ENCODE measurements around the gene EPB41L2.

EPB41L2 gene

DNA sequence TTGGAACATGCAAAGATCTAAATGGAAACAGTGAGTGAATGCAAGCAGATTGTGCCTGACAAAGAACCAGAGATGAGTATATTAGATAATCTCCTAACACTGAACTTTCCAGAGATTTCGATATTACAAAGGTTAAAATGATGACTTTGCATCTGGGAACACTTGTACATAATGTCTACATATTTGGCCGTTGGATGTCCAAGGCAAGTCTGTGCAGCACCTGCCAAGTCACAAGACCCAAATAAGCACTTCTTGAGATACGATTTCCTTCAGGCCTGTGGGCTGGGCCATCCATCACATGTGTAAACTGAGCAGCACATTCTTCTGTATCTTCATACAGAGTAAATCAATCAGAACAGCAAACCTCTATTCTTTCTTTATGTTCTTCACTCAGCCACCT, 268.3 kb downstream of the EPB41L2 start:
- DNase-seq (ENCODE audit: low spot score) = no peak

DNA sequence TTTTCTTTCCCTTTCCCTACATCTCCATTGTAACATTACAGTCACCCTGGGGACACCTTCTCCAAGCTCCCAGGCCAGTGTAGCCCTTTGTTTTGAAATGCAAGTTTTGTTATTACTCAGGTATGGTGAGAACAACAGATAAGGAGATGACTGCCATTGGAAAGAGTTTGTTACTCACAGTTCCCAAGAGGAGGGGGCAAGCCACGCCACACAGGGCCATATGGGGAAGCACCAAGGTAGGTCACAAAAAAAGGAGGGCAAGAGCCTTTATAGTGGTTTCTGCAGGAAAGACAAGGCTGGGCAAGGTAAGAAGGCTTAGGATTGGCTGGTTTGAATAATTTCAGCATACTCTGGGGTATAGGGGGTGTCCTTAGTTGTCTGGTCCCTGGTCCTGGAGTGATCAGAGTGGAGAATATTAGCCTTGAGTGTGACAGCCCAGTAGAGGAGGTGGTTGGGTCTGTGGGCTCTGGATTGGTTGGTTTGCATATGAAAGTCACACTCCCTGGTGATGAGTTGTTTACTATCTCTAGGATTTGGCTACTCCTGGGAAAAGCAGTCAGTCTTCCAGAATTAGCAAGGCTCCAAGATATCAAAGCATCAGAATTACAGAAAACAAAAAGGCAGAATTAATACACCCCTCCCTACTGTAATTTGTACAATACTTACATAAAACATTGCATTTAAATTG, 268.9 kb downstream of the EPB41L2 start:
- no peak for DNase-seq (ENCODE audit: low spot score)

Measured in LoVo (cell line).